UCSD-AML1 (cell line): ENCODE measurements around the gene GSTA3.
"Not testable (repeated sequence)": the region's sequence is repeated elsewhere in the genome, so short reads cannot be mapped to it uniquely, and the experiment has no call there.

Source experiments
- DNase-seq: peaks from one replicate; lab custom pipeline; 2025; ENCODE audit not compliant: unreplicated experiment; lab: John Stamatoyannopoulos, UW

Gene GSTA3

DNA sequence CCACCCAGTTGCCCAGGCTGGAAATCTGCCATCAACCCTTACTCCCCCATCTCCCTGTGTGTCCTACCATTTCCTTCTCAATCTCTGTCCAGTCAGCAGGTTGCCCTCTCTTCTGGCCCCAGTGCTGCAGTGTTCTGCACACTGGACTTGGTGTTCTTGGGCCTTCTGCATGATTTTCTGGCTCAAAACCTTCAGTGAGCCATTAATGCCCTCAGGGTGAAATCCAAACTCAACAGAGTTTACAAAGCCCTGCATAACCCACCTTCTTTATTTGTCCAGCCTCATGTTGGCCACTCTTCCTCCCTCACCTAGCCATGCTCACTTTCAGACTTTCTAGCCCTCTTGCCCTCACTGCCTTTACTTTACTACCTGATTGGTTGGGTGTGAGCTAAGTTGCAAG, 5.0 kb upstream of the GSTA3 start:
- DNase-seq = no peak

DNA sequence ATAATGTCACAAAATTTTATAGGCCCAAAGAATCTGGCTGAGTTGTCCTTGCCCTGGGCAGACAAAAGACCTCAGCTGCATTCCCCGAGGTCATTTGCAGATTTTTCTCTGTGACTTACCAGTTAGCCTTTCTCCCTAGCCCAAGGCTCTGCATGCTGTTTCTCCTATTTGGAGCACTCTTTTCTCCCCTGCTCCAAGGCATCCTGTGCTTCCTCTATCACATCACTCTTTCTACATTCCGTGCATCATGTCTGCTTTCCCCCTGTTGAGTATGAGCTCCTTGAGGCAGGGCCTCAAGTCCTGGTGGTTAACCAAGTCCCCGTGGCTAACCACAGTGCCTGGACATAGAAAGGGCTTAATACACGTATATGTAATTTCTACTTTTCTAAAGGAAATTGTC, 593 bp upstream of the GSTA3 start:
- no peak for DNase-seq

DNA sequence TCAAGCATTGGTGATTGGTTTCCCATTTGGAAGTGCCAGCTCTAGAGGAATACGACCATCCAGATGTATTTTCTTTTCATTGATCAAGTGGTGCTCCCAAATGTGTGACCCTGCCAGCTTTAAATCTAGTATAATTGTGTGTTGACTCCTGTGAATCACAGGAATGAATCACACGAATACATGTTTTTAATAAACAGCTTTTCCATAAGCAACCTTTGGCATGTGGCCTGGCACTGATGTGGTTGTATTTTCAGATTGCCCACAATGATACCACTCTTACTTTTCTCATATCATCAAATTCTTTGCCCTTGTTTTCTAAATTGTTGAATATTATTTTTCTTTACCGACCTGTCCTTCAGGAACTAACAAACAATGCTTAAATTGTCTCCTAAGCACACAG, 367 bp downstream of the GSTA3 start:
- no peak for DNase-seq

DNA sequence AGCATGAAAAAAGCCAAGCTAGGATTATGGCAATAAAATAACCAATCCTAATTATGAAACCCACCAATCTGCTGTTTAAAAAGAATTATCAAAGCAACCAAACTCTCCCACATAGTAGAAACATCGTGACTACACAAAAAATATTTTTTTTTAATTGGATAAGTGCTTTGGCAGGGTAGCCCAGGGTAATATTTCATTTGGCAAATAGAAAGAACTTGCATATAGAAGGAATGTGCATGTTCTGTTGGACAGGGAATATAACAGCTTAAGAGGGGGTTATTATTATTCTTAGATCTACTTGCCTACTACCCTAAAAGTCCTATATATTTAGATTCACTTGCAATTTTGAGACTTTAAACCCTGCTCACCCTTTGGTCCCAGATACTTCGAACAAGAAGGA, 972 bp downstream of the GSTA3 start:
- no peak for DNase-seq

DNA sequence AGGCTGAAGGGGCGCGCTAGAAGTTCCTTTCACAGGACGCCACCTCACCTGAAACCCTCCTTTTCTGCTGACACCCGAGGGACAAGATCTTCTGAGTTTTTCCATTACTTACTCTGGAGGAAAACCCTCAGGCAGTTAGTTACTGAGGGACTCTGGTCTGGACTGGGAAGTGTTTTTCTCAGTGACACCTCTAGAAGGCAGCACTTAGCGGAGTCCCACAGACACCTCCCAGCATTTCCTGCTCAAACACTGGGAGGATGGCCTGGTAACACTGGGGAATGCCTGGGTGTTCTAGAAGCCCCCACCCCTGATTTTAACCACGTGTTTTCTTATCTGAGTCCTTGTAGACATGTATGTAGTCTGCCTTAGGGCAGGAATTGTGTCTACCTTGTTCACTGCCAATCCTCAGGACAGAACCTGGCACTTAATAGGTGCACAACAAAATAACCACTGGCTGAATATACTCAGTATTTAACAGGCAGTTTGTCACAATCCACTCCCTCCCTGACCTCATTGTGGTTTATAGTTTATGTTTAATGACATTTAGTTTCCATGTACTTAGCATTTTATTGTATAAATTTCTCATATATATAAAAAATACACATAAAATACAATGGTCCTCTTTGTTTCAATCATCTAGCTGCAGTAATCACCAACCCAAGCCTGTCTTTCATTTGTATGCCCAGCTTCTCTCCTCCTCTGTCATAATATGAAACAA, 4.8 kb downstream of the GSTA3 start:
- no peak for DNase-seq

DNA sequence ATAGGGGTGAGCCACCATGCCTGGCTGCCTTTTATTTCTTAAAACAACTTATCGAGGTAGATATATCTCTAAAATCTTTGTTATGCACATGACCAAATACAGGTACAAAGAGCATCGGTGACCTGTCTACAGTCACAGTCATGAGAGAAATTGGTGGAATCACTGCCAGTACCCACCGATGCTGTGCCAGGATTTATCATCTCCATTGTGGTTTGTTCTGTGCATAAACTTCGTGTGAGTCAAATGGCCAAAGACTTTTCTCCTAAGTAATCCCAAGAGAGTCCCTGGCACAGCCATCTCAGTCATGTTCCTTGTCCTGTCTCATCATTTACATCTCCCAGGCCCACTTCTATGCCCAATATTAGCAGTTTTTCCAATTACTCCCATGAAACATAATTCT, 9.0 kb downstream of the GSTA3 start:
- no peak for DNase-seq

DNA sequence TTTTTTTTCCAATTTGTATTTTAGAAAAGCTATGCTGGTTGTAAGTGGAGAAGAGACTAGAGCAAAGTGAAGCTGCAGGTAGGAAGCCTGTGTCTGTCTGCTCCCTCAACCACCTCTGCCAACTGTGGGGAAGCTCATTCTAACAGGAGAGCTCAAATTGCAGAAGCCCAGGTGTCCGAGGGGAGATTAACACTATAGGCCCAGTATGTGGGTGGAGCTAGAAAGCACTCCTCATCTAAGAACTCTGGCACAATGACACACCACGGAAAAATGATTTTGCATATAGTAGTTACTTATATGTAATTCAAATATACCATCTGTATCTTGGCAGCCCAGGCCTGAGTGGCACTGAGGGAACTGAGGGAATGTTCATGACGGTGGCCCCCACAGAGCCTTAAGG, 13.7 kb downstream of the GSTA3 start:
- not testable (repeated sequence) for DNase-seq

DNA sequence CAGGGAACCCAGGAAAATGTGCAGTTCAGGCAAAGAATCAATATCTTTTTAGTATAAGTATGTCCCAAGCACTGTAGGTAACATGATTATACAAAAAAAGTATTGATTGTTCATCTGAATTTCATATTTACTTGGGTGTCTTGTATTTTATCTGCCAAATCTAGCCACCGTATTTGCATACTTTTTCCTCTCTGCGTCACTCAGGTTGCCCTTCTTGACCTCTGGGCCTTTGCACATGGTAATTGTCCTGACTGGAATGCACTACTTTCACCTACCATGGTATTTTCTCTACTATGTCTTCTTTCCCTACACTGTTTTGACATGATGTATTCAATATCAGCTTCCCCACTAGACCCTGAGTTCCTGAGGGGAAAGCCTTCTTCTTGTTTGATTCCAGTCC, 15.2 kb downstream of the GSTA3 start:
- DNase-seq = no peak

DNA sequence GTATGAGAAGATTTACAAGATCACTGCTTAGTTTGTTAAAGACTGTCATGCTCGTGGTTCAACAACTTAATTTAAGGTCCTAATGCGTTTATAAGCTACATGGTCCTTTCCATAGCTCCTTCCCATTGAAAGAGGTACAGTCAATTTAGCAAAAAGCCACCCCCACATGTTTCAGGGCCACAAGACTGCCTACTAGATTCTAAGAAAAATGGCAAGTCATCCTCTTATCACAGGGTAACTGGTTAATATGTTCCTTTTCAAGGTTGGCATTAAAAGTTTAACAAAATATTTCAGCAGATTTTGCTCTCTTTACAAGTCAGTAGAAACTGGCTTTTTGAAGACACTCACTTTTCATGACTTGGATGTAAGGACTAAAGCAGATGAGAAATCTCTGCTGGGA, 15.7 kb downstream of the GSTA3 start:
- no peak for DNase-seq

DNA sequence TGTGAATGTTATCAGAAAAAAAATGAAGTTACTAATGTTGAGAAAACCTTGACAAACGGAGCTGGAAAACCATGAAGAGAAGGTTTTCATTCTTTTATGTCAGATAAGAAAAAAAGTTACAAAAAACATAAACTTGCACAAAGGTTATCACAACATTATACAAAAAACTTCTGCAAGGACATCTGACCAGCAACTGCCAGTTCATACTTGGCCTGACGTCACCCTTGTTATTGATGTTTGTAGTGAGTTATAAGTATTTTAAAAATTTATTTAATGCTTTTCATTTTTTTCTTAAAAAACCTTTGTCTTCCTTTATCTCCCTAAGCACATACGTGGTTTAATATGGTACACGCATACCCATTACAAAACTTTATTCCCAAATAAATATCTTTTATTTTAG, 16.3 kb downstream of the GSTA3 start:
- DNase-seq = no peak

DNA sequence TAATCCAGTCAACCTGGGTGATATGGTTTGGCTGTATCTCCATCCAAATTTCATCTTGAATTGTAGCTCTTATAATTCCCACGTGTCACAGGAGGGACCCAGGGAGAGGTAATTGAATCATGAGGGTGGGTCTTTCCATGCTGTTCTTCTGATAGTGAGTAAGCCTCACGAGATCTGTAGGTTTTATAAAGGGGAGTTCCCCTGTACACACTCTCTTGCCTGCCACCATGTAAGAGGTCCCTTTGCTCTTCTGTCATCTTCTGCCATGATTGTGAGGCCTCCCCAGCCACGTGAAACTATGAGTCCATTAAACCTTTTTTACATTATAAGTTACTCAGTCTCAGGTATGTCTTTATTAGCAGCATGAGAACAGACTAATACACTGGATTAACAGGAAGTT, 19.5 kb downstream of the GSTA3 start:
- DNase-seq = no peak

DNA sequence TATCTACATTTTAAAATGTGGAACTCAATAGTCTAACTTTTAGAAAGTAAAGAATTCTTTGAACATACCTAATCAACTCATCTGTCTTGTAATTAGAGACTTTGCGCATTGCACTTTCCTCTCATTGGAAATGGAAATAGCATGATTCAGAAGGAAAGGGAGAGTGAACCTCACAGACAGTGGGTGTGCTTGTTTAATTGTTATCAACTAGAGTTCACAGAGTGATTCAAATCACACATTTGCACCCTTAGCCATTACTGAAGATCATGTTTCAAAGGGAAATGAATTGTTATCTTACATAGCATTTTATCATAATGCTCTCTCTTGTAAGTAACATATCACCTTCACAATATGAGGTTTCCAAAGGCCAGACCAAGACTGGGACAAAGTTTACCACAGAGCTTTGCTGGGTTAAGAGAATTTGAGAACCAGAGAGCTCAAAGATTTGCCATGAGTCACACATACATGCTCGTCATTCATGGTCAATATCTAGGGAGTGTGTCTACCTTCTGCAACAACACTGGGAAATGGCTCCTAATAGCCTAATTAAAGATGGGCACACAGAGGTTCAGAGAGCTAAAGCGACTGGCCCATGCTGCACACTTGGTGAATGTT, 21.5 kb downstream of the GSTA3 start:
- DNase-seq = no peak

DNA sequence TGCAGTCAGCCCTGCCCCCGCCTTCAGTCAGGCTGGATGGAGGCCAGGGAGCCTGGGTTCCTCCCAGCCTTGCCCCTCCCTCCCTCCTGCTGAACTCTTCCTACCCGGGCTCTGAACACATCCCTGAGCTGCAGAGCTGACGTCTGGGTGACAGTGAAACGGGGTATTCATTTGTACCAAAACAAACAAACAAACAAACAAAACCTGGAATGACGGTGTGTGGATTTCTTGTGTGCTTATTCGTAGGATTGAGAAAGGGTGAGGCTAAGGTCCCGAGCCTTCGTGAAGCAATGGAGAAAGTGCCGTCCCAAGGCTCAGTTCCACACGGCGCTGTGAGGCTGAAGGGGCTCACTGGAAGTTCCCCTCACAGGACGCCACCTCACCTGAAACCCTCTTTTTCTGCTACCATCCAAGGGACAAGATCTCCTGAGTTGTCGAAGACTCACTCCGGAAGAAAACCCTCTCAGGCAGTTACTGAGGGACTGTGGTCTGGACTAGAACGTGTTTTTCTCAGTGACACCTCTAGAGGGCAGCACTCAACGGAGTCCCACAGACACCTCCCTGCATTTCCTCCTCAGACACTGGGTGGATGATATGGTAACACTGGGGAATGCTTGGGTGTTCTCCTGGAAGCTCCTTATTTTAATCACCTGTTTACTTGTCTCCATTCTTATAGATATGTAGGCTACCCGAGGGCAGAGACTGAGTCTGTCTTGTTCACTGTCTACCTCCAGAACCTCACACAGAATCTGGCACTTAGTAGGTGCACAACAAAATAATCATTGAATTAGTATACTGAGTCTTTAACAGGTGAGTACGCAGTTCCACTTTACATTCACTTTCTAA, 27.3 kb downstream of the GSTA3 start:
- DNase-seq = peak; percentile 55

DNA sequence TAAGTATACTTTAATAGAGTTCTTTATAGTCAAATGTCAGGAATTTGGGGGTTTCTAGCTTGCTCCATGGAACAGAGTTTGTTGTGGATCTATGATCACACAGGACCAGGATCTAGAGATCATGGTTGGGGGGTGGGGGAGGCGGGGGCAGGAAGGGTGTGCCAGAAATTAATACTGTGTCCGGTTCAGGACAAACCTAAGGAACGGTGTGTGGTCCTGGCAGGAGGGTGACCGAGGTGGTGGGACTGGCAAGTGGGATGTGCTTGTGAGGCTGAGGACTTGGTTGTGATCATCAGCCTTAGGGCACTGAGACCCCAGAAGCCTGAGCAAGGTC, 27.9 kb downstream of the GSTA3 start:
- no peak for DNase-seq

DNA sequence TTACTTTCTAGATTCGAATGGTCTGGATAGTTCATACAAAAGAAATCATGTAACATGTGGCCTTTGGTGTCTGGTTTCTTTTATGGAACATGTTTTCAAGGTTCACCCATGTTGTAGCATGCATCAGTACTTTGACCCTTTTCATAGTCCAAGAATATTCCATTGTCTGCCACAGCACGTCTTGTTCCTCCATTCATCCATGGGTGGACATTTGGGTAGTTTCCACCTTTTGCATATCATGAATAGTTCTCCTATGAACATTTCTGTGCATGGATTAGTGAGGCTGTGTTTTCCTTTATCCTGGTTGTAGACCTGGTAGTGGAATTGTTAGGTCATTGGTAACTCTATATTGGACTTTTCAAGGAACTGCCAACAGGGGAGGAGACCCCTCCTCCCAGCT, 31.7 kb downstream of the GSTA3 start:
- no peak for DNase-seq

DNA sequence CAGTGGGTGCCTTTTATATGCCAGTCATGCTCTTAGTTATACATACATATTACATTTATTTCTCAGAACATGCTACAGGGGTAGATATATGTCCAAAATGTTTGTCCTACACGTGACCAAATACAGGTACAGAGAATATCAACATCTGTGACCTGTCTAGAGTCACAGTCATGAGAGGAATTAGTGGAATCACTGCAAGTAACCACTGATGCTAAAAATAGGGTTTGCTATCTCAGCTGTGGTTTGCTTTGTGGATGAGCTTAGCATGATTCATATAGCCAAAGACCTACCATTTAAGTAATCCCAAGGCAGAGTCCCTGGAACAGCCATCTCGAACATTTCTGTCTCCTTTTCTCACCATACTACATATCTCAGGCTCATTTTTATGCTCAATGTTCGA, 32.3 kb downstream of the GSTA3 start:
- DNase-seq = no peak

DNA sequence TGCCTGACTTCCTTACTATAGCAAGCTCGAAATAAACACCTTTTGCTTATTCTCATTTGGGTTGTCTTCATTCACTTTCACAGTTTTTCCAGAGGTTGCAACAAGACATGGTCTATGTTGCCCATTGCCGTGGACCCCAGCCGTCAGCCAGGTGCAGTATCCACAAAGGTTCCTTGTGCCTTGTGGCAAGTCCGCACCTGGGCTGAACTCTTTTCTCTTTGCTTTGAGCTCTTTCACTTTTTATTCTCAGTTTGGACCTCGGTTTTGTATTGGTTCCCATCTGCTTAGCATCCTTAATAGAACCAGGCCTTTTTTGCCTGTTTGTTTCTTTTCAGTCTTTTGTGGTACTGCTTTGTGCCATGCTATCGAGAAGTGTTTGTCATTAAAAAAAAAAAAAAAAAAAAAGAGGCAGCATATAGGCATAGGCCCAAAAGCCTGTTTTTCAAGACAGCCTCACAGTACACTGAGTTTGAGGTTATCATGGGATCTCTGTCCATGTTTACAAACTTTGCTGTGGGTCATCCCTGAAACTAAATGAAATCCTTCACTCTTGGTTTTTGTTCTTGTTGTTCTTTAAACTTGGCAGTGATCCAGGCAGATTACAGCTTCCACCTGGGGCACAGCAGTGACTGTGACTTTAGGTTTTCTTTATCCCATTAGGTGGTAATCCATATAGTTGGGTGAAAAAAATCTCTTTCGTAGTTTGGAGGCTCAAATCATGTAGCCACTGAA, 33.3 kb downstream of the GSTA3 start:
- DNase-seq = no peak

DNA sequence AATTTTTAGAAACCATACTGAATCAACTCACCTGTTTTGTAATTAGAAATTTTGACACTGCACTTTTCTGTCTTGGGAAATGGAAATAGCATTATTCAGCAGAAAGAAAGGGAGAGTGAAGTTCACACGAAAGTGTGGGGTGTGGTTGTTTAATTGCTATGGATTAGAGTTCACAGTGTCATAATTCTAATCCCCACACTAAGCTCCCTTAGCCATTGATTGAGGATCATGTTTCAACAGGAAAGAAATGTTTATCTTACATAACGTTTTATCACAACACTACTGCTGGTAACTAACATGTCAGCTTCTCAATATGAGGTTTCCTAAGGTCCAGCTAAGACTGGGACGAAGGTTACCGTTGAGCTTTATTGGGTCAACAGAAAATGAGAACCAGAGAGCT, 37.5 kb downstream of the GSTA3 start:
- DNase-seq = no peak

DNA sequence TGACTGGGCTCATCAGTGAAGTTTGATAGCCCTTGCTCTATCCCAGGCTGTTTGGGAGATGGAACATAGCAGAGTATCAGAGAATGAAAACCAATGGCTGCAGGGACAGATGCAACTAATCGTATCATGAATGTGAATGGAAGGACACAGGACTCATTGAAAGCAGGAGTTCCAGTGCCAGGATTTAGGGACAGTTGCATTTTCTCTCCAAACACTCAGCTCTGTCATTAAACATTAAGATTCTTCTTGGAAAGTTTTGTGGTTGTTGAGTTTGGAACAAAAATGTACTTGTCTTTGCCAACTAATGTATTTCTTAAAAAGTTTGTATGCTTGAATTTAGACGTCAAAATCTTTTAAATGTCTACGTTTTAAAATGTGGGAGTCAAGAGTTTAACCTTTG, 37.9 kb downstream of the GSTA3 start:
- DNase-seq = no peak

DNA sequence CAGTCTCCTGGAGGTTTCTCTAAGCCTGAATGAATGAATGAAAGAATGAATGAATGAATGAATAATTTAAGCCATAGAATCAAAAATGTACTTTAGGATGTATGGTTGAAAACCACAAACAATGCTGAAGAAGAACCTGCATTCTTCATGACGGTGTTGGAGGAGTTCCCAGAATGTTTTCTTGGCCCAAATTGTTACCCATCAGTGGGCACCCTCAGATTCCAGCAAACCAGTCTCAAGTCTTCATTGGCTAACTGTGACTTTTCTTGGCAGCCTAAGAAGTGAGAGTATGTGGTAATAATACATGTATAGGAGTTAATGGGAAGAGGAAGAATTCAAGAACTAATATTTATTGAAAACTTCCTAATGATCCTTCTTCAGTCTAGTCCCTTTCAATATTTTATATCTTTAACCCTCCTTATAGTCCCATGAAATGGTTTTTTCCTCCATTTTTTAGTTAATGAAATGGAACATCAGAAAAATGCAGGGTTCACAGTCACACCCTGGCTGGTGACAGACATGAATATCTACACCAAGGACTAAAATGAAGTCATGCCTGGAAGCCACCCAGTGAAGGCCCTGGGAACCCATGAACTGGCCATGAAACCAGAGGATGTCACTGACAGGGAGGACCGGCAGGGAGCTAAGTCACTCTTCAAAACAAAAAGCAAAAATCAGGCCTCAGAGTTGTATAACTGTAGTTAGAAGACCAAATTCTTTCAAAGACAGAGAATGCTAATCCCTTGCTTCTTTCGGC, 39.0 kb downstream of the GSTA3 start:
- not testable (repeated sequence) for DNase-seq

DNA sequence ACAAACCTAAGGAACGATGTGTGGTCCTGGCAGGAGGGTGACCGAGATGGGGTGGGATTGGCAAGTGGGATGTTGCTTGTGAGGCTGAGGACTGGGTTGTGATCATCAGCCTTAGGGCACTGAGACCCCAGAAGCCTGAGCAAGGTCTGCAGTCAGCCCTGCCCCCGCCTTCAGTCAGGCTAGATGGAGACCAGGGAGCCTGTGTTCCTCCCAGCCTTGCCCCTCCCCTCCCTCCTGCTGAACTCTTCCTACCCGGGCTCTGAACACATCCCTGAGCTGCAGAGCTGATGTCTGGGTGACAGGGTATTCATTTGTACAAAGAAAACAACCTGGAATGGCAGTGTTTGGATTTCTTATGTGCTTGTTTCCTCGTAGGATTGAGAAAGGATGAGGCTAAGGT, 40.6 kb downstream of the GSTA3 start:
- not testable (repeated sequence) for DNase-seq
